DND-41 (cell line): ENCODE results near the gene EIF5.

Experiments used
- ATAC-seq: fragments of 200-7000 bp; cut with Tn5 transposase; 3 replicates; pipeline ENCODE4 v1.9.1; 2021; ENCODE audit warnings: low read depth; ENCODE audit not compliant: insufficient read depth
- DNase-seq: peaks from one replicate; pipeline ENCODE4 v3.0.0-alpha.2; 2020
- H2AFZ ChIP-seq: 2 replicates; pipeline ENCODE4 v1.6.0; 2012; ENCODE audit warnings: low read depth, low read length
- H3K27ac ChIP-seq: 2 replicates; pipeline ENCODE4 v1.5.1; 2012; ENCODE audit warnings: low read length, inconsistent platforms
- H3K27me3 ChIP-seq: fragments of 200-600 bp; sonication (generic); 2 replicates; pipeline ENCODE4 v1.6.0; 2012; ENCODE audit warnings: low read length, mild to moderate bottlenecking, inconsistent platforms; ENCODE audit not compliant: insufficient read depth, poor library complexity
- H3K36me3 ChIP-seq: 2 replicates; pipeline ENCODE4 v1.5.1; 2012; ENCODE audit warnings: low read length, inconsistent platforms; ENCODE audit not compliant: insufficient read depth
- H3K4me1 ChIP-seq: 2 replicates; pipeline ENCODE4 v1.5.1; 2012; ENCODE audit warnings: mild to moderate bottlenecking, low read length; ENCODE audit not compliant: insufficient read depth
- H3K4me2 ChIP-seq: 2 replicates; pipeline ENCODE4 v1.6.0; 2012; ENCODE audit warnings: mild to moderate bottlenecking, moderate library complexity, low read length, inconsistent platforms; ENCODE audit not compliant: insufficient read depth
- H3K4me3 ChIP-seq, 2 experiments: fragments of 200-600 bp in 1 of 2; shearing (Covaris generic) in 1 of 2; 2 replicates each; pipeline ENCODE4 v1.5.1; 2012 to 2016; ENCODE audit warnings: inconsistent platforms in 2 of 2, low read length in 2 of 2, mild to moderate bottlenecking in 2 of 2, low read depth in 1 of 2, moderate library complexity in 1 of 2
- H3K79me2 ChIP-seq: 2 replicates; pipeline ENCODE4 v1.6.0; 2012; ENCODE audit warnings: low read length, inconsistent platforms; ENCODE audit not compliant: insufficient read depth
- H3K9ac ChIP-seq: 2 replicates; pipeline ENCODE4 v1.6.0; 2012; ENCODE audit warnings: low read depth, mild to moderate bottlenecking, inconsistent platforms, low read length, moderate library complexity
- H3K9me3 ChIP-seq: 2 replicates; pipeline ENCODE4 v1.5.1; 2012; ENCODE audit warnings: low read length, moderate library complexity, mild to moderate bottlenecking, inconsistent platforms; ENCODE audit not compliant: insufficient read depth, severe bottlenecking
- H4K20me1 ChIP-seq: 2 replicates; pipeline ENCODE4 v1.6.0; 2012; ENCODE audit warnings: low read length; ENCODE audit not compliant: insufficient read depth
- EZH2 ChIP-seq: IDR thresholded peaks from 3 replicates; pipeline ENCODE4 v1.6.1; 2012; ENCODE audit warnings: borderline replicate concordance, low read depth, mild to moderate bottlenecking, moderate library complexity, low read length, inconsistent platforms; ENCODE audit not compliant: severe bottlenecking
- TF ChIP-seq, protein P1 (sequence below): IDR thresholded peaks from 2 replicates; pipeline ENCODE4 v1.5.1; 2012; ENCODE audit warnings: borderline replicate concordance, low read length, moderate library complexity, mild to moderate bottlenecking; ENCODE audit not compliant: poor library complexity, severe bottlenecking; ENCODE audit errors: extremely low read depth

The EIF5 gene

DNA sequence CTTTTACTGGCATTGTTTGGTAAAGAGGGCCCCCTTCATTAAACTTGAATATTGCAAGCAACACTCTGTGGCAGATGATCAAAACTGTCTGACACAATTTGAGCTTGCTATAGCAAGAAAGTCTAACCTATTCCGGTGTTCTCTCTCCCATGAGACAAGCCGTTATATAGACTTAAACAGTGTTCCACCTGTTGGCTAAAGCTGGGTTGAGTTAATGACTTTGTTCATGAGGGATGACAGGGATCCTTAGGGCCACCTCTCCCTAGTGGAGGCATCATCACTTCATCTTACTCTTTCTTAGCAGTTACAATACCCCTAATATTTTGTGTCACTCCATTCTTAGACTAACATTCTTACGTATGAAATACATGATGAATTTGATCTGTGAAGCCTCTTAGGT lies 3.8 kb downstream of the EIF5 start:
- Histone ChIP-seq H3K9me3 (no peaks in the 10 kb centered on the region), H3K36me3 (peaks cover 84% of the 10 kb centered on the region), H4K20me1 (peaks cover 70% of the 10 kb centered on the region), H2AFZ (no peak overlapping the region), H3K9ac (no peak overlapping the region), H3K79me2 (peaks cover 61% of the 10 kb centered on the region), H3K27ac (no peak overlapping the region), H3K4me3 (no peak overlapping the region), H3K4me2 (peak overlapping the region; percentile 20; the same call in 1 of the 2 replicates), H3K4me1 (peaks cover 33% of the 10 kb centered on the region), H3K27me3 (no peaks in the 10 kb centered on the region)
- ATAC-seq (no peak), DNase-seq (no peak)
- TF ChIP-seq, protein P1, sequence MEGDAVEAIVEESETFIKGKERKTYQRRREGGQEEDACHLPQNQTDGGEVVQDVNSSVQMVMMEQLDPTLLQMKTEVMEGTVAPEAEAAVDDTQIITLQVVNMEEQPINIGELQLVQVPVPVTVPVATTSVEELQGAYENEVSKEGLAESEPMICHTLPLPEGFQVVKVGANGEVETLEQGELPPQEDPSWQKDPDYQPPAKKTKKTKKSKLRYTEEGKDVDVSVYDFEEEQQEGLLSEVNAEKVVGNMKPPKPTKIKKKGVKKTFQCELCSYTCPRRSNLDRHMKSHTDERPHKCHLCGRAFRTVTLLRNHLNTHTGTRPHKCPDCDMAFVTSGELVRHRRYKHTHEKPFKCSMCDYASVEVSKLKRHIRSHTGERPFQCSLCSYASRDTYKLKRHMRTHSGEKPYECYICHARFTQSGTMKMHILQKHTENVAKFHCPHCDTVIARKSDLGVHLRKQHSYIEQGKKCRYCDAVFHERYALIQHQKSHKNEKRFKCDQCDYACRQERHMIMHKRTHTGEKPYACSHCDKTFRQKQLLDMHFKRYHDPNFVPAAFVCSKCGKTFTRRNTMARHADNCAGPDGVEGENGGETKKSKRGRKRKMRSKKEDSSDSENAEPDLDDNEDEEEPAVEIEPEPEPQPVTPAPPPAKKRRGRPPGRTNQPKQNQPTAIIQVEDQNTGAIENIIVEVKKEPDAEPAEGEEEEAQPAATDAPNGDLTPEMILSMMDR = no peak

GRCh38 chr14:103339561-103339960 lies 5.5 kb downstream of the EIF5 start:
- no peak for ATAC-seq
- Histone ChIP-seq H3K27me3 (no peaks in the 10 kb centered on the region), H3K36me3 (peaks cover 97% of the 10 kb centered on the region), H3K27ac (no peak overlapping the region), H4K20me1 (peaks cover 84% of the 10 kb centered on the region), H3K4me3 (no peak overlapping the region), H3K79me2 (peaks cover 47% of the 10 kb centered on the region), H2AFZ (no peak overlapping the region), H3K9me3 (no peaks in the 10 kb centered on the region), H3K4me2 (no peak overlapping the region), H3K9ac (no peak overlapping the region), H3K4me1 (peaks cover 29% of the 10 kb centered on the region)
- TF ChIP-seq, protein P1 = no peak
- no peak for TF ChIP-seq EZH2
- DNase-seq = no peak

DNA sequence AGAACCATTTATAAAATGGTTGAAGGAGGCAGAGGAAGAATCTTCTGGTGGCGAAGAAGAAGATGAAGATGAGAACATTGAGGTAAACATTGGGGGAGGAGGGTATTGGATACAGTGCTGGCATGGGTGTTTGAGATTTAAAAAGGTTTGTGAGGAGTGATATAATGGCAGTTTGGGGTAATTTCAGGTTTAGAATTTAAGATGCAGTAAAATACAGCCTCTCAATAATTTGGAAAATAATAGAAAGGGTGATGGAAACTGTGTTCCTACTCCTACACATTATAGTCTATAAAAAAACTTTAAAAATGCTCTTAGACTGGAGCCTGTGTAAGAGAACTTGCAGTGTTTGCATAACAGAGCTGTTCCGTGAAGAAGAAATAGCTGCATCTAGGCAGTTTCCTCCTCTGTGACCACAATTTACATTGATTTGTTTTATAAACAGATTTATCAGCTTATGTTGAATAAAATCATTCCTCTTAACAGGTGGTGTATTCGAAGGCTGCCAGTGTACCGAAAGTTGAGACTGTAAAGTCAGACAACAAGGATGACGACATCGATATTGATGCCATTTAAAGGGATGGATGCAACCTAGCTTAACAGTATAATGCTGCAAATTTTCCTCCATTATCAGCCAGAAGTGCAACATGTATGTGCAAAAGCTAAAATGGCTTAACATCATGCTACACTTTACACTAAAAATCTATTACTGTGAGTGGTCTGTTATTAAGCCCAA lies 6.6 kb downstream of the EIF5 start:
- Histone ChIP-seq H3K27ac (no peak overlapping the region), H3K27me3 (no peaks in the 10 kb centered on the region), H2AFZ (no peak overlapping the region), H3K36me3 (peaks cover 88% of the 10 kb centered on the region), H3K4me2 (no peak overlapping the region), H3K79me2 (peaks cover 37% of the 10 kb centered on the region), H3K4me1 (peaks cover 23% of the 10 kb centered on the region), H4K20me1 (peaks cover 74% of the 10 kb centered on the region), H3K9ac (no peak overlapping the region), H3K4me3 (no peak overlapping the region), H3K9me3 (no peaks in the 10 kb centered on the region)
- no peak for TF ChIP-seq EZH2
- TF ChIP-seq, protein P1 = no peak
- ATAC-seq (no peak), DNase-seq (no peak)
